DMS153 treated with DMSO at 0.1 percent for 48 hours (cell line): ENCODE measurements around the gene FBXL19.

Experiments
- DNase-seq: peaks from one replicate; lab custom pipeline; 2025; ENCODE audit not compliant: unreplicated experiment; lab: John Stamatoyannopoulos, UW

FBXL19 gene

GRCh38 chr16:30894540-30895368, 28.6 kb upstream of the FBXL19 start:
- DNase-seq: no peak

GRCh38 chr16:30895627-30896260, 27.6 kb upstream of the FBXL19 start:
- DNase-seq: peak; percentile 49

- peak; percentile 49 for DNase-seq
These were observed 27.0 kb upstream of the FBXL19 start, which contains the start of gene CTF1 for GRCh38 chr16:30896261-30896888. Gene CTF1, plus strand, starts transcription at chr16:30896614. Its CDS starts 30 bp downstream, at chr16:30896644.

- DNase-seq: peak; percentile 56
These were observed 26.3 kb upstream of the FBXL19 start for GRCh38 chr16:30896889-30897733.

GRCh38 chr16:30899794-30900193, 23.6 kb upstream of the FBXL19 start:
- DNase-seq: no peak

GRCh38 chr16:30900588-30900987, 22.8 kb upstream of the FBXL19 start:
- no peak for DNase-seq

GRCh38 chr16:30901201-30902028, 22.0 kb upstream of the FBXL19 start:
- no peak for DNase-seq

GRCh38 chr16:30902029-30902972, 21.1 kb upstream of the FBXL19 start:
- peak; percentile 27 for DNase-seq

GRCh38 chr16:30903002-30903401, 20.4 kb upstream of the FBXL19 start:
- no peak for DNase-seq

GRCh38 chr16:30903596-30903995, 19.8 kb upstream of the FBXL19 start:
- DNase-seq: no peak

- no peak for DNase-seq
These were observed 19.1 kb upstream of the FBXL19 start for GRCh38 chr16:30904114-30904780.

- no peak for DNase-seq
These were observed 16.3 kb upstream of the FBXL19 start for GRCh38 chr16:30907064-30907463.

- DNase-seq: no peak
These were observed 12.8 kb upstream of the FBXL19 start for GRCh38 chr16:30910427-30911029.

GRCh38 chr16:30912794-30913412, 10.5 kb upstream of the FBXL19 start:
- DNase-seq: no peak

GRCh38 chr16:30914830-30915229, 8.5 kb upstream of the FBXL19 start:
- no peak for DNase-seq

GRCh38 chr16:30918614-30919013, 4.8 kb upstream of the FBXL19 start:
- no peak for DNase-seq

- DNase-seq: no peak
These were observed 2.5 kb upstream of the FBXL19 start for GRCh38 chr16:30920891-30921290.

GRCh38 chr16:30921459-30921747, 2.0 kb upstream of the FBXL19 start:
- no peak for DNase-seq
